ENCODE data around the gene RECQL5.

DNA sequence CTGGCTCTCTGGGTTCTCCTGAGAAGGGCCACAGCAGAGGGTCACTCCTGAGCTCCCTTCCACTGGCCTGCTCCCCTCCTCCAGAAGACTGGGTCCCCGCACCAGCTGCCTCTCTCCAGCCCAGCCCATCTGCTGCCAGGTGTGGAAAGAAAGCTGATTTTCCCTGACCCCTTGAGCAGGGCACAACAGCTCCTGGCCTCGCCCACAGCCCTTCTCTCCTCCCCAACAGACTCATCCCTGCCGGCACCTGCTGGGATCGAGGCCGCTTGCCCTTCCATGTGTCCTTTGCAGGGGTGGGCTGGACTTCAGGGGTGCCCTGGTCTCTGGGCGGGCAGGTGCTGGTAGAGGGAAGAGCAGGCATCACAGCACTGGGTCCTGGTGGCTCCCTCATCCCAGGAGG lies 38.5 kb downstream of the RECQL5 start:
- TF ChIP-seq POLR2A (IDR thresholded peaks at IDR 0.05): no peak
- TF ChIP-seq, protein P1, sequence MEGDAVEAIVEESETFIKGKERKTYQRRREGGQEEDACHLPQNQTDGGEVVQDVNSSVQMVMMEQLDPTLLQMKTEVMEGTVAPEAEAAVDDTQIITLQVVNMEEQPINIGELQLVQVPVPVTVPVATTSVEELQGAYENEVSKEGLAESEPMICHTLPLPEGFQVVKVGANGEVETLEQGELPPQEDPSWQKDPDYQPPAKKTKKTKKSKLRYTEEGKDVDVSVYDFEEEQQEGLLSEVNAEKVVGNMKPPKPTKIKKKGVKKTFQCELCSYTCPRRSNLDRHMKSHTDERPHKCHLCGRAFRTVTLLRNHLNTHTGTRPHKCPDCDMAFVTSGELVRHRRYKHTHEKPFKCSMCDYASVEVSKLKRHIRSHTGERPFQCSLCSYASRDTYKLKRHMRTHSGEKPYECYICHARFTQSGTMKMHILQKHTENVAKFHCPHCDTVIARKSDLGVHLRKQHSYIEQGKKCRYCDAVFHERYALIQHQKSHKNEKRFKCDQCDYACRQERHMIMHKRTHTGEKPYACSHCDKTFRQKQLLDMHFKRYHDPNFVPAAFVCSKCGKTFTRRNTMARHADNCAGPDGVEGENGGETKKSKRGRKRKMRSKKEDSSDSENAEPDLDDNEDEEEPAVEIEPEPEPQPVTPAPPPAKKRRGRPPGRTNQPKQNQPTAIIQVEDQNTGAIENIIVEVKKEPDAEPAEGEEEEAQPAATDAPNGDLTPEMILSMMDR (IDR thresholded peaks at IDR 0.05): no peak
